Osteoblast (primary cell): ENCODE measurements around the gene ZGLP1. TPM values are rescaled to one million over a fixed set of nuclear protein-coding genes. Genes with fewer than 3 reads are reported as not detected.

Experiments
- DNase-seq: peaks from one replicate; pipeline ENCODE4 v3.0.0; 2011; ENCODE audit warnings: low spot score, mixed read lengths; ENCODE audit not compliant: insufficient read length; ENCODE audit errors: missing footprints
- H2AFZ ChIP-seq: 2 replicates; pipeline ENCODE4 v1.6.0; 2011; ENCODE audit warnings: mild to moderate bottlenecking, low read length
- H3K27ac ChIP-seq: 2 replicates; pipeline ENCODE4 v1.5.1; 2011; ENCODE audit warnings: mild to moderate bottlenecking, low read depth, low read length, moderate library complexity
- H3K27me3 ChIP-seq: 2 replicates; pipeline ENCODE4 v1.6.0; 2012; ENCODE audit warnings: mild to moderate bottlenecking, control low read depth, inconsistent platforms, low read length, moderate library complexity; ENCODE audit not compliant: insufficient read depth
- H3K36me3 ChIP-seq: 2 replicates; pipeline ENCODE4 v1.5.1; 2011; ENCODE audit warnings: mild to moderate bottlenecking, low read length, control low read depth, moderate library complexity; ENCODE audit not compliant: insufficient read depth
- H3K4me1 ChIP-seq: 2 replicates; pipeline ENCODE4 v1.5.1; 2011; ENCODE audit warnings: mild to moderate bottlenecking, low read length, control low read depth, moderate library complexity; ENCODE audit not compliant: insufficient read depth
- H3K4me2 ChIP-seq: 2 replicates; pipeline ENCODE4 v1.6.0; 2011; ENCODE audit warnings: mild to moderate bottlenecking, low read length; ENCODE audit not compliant: insufficient read depth
- H3K4me3 ChIP-seq: fragments of 200-600 bp; sonication (generic); 3 replicates; pipeline ENCODE4 v1.5.1; 2012; ENCODE audit warnings: mild to moderate bottlenecking, low read length, inconsistent platforms; ENCODE audit not compliant: insufficient read depth
- H3K79me2 ChIP-seq: 2 replicates; pipeline ENCODE4 v1.6.0; 2012; ENCODE audit warnings: mild to moderate bottlenecking, low read length, control low read depth, inconsistent platforms; ENCODE audit not compliant: insufficient read depth
- H3K9me3 ChIP-seq: 2 replicates; pipeline ENCODE4 v1.5.1; 2011; ENCODE audit warnings: low read depth, low read length, control low read depth
- H4K20me1 ChIP-seq: 2 replicates; pipeline ENCODE4 v1.6.0; 2012; ENCODE audit warnings: mild to moderate bottlenecking, low read length, control low read depth; ENCODE audit not compliant: insufficient read depth
- CTCF ChIP-seq: IDR thresholded peaks from 2 replicates; pipeline ENCODE4 v1.5.1; 2011; ENCODE audit warnings: mild to moderate bottlenecking, low read depth, low read length, moderate library complexity; ENCODE audit errors: extremely low read depth
- total RNA-seq: library from RNA; depleted of rRNA; stranded (reverse); fragments of >200 nt; gene quantifications from 2 replicates; pipeline ENCODE4 v1.2.3, GENCODE V29; 2012

Gene ZGLP1
- total RNA-seq, 1 donor: 0.72 TPM

GRCh38 chr19:10269333-10270179 lies 40.1 kb downstream of the ZGLP1 start:
- peak overlapping the region; percentile 66 for H3K4me3 ChIP-seq
- H2AFZ ChIP-seq: peak overlapping the region; percentile 80
- TF ChIP-seq CTCF: peak; percentile 87
- no peaks in the 10 kb centered on the region for H3K79me2 ChIP-seq
- DNase-seq: peak; percentile 96
- no peaks in the 10 kb centered on the region for H3K9me3 ChIP-seq
- peak overlapping the region; percentile 74 for H3K4me2 ChIP-seq
- H3K27ac ChIP-seq: no peak overlapping the region
- no peaks in the 10 kb centered on the region for H4K20me1 ChIP-seq
- H3K36me3 ChIP-seq: no peaks in the 10 kb centered on the region
- no peaks in the 10 kb centered on the region for H3K27me3 ChIP-seq
- H3K4me1 ChIP-seq: peaks cover 11% of the 10 kb centered on the region

DNA sequence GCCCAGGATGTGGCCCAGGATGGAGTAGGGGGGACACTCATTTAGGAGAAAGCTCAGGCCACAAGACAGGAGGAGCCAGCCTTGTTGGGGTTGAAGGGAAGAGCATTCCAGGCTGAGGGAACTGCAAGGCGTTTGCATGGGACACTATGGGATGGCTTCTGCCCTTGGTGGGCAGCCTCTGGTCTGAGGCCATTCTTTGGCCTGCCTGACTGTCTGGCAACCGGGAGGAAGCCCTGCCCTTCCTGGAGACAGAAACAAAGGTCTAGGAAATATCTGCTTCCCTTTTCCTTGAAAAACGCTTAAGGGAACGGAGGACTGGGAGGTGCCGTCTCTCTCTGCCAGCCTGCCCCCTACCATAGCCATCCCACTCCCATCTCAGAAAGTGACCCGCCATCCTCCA lies 41.5 kb downstream of the ZGLP1 start:
- no peak for TF ChIP-seq CTCF
- Histone ChIP-seq H4K20me1 (no peaks in the 10 kb centered on the region), H3K4me1 (peaks cover 11% of the 10 kb centered on the region), H3K27me3 (no peaks in the 10 kb centered on the region), H2AFZ (no peak overlapping the region), H3K9me3 (no peaks in the 10 kb centered on the region), H3K79me2 (no peaks in the 10 kb centered on the region), H3K36me3 (no peaks in the 10 kb centered on the region), H3K27ac (no peak overlapping the region), H3K4me3 (no peak overlapping the region), H3K4me2 (no peak overlapping the region)
- no peak for DNase-seq

DNA sequence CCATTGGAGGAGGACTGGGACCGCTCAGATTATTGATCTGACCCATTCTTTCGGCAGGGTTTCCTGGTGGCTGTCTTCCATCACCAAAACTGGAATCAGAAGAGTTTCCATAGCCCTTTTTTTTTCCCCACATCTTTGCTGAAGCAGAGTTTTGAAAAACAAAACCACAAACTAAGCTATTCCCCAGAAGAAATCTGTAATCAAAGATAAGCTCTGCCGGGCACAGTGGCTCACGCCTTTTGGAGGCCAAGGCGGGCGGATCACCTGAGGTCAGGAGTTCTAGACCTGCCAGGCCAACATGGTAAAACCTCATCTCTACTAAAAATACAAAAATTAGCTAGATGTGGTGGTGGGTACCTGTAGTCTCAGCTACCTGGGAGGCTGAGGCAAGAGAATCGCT lies 42.9 kb downstream of the ZGLP1 start:
- no peak for TF ChIP-seq CTCF
- Histone ChIP-seq H3K9me3 (no peaks in the 10 kb centered on the region), H3K79me2 (no peaks in the 10 kb centered on the region), H2AFZ (no peak overlapping the region), H3K36me3 (no peaks in the 10 kb centered on the region), H3K27ac (no peak overlapping the region), H3K27me3 (no peaks in the 10 kb centered on the region), H3K4me2 (no peak overlapping the region), H3K4me1 (peaks cover 11% of the 10 kb centered on the region), H4K20me1 (no peaks in the 10 kb centered on the region), H3K4me3 (no peak overlapping the region)
- no peak for DNase-seq

- Histone ChIP-seq H3K9me3 (no peaks in the 10 kb centered on the region), H3K79me2 (no peaks in the 10 kb centered on the region), H3K4me1 (no peaks in the 10 kb centered on the region), H3K36me3 (peaks cover 13% of the 10 kb centered on the region), H3K4me3 (no peak overlapping the region), H2AFZ (no peak overlapping the region), H3K27ac (no peak overlapping the region), H3K27me3 (no peaks in the 10 kb centered on the region), H3K4me2 (no peak overlapping the region), H4K20me1 (no peaks in the 10 kb centered on the region)
- DNase-seq: peak; percentile 26
- TF ChIP-seq CTCF: no peak
Observed at GRCh38 chr19:10262771-10263170, 46.8 kb downstream of the ZGLP1 start.
